Karpas-422 (cell line): ENCODE results near the gene ZBTB14. TPM values are rescaled to one million over a fixed set of nuclear protein-coding genes. Genes with fewer than 3 reads are reported as not detected.

Experiments
- DNase-seq: peaks from one replicate; pipeline ENCODE4 v3.0.0-alpha.2; 2015
- H2AFZ ChIP-seq: fragments of 200-600 bp; sonication (generic); 2 replicates; pipeline ENCODE4 v1.6.1; 2014; ENCODE audit warnings: antibody characterized with exemption, low read length, mixed read lengths
- H3K27ac ChIP-seq: fragments of 200-600 bp; sonication (generic); 2 replicates; pipeline ENCODE4 v1.5.1; 2014; ENCODE audit warnings: mild to moderate bottlenecking, low read length, moderate library complexity
- H3K27me3 ChIP-seq: fragments of 200-600 bp; sonication (generic); 2 replicates; pipeline ENCODE4 v1.6.1; 2014; ENCODE audit warnings: low read length, mixed read lengths
- H3K36me3 ChIP-seq: fragments of 200-600 bp; sonication (generic); 2 replicates; pipeline ENCODE4 v1.6.1; 2014; ENCODE audit warnings: low read length, mixed read lengths; ENCODE audit not compliant: insufficient read depth
- H3K4me1 ChIP-seq: fragments of 200-600 bp; sonication (generic); 2 replicates; pipeline ENCODE4 v1.6.1; 2014; ENCODE audit warnings: mild to moderate bottlenecking, low read length, mixed read lengths
- H3K4me2 ChIP-seq: fragments of 200-600 bp; sonication (generic); 2 replicates; pipeline ENCODE4 v1.6.1; 2014; ENCODE audit warnings: low read length, low read depth, mild to moderate bottlenecking; ENCODE audit not compliant: poor library complexity, severe bottlenecking
- H3K4me3 ChIP-seq: fragments of 200-600 bp; sonication (generic); 2 replicates; pipeline ENCODE4 v1.5.1; 2014; ENCODE audit warnings: mild to moderate bottlenecking, antibody characterized with exemption, low read length, mixed read lengths
- H3K79me2 ChIP-seq: fragments of 200-600 bp; sonication (generic); 2 replicates; pipeline ENCODE4 v1.6.1; 2014; ENCODE audit warnings: mild to moderate bottlenecking, low read length, mixed read lengths
- H3K9ac ChIP-seq: fragments of 200-600 bp; sonication (generic); 2 replicates; pipeline ENCODE4 v1.6.0; 2014; ENCODE audit warnings: low read length
- H3K9me2 ChIP-seq: fragments of 200-600 bp; sonication (generic), shearing (Covaris generic); replicated peaks from 2 replicates; pipeline ENCODE4 v1.6.0; 2014; ENCODE audit warnings: mild to moderate bottlenecking, low read length, moderate library complexity; ENCODE audit not compliant: insufficient read depth
- H3K9me3 ChIP-seq: fragments of 300-700, 200-600 bp; sonication (generic); 2 replicates; pipeline ENCODE4 v1.6.1; 2014; ENCODE audit warnings: low read length, mixed read lengths
- H4K20me1 ChIP-seq: fragments of 200-600 bp; sonication (generic); 2 replicates; pipeline ENCODE4 v1.6.1; 2014; ENCODE audit warnings: mild to moderate bottlenecking, antibody characterized with exemption, low read length, low read depth; ENCODE audit not compliant: insufficient read depth
- total RNA-seq: library from RNA; depleted of rRNA; stranded (reverse); fragments of >200 nt; shearing (Covaris generic); gene quantifications from 2 replicates; pipeline ENCODE4 v1.2.3, GENCODE V29; 2014; ENCODE audit warnings: low replicate concordance

Gene ZBTB14
- total RNA-seq, 1 experiment from 2014 or later, result 13.3 TPM

DNA sequence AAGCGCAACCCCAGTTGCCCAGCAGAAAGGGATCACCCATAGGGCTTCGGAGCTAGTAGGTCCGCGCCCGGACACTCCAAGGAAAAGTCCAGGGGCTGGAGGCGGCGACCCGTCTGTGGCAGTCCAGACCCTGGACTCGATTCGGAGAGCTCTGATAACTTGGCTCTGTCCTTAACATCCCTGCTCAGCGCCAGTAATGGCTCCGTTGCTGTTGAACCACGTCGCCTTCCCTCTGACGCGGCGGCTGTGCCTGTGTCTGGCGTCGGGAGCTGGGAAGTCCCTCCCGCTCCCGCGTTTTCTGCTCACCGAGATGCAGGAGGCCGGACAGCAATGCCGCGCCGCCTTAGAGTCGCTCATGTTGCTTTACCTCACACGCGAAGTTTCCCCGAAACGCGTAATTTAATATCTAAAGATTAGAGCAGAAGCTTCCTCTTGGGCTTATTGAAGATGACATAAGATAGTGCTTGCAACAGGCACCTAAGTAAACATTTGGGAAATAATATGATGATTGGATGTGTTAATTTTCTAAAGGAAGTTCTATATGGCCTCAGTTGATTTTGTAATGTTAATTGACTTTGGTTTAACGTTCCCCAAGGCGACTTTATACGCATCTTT is 1.3 kb upstream of the ZBTB14 start:
- no peak overlapping the region for H3K27ac ChIP-seq
- H3K27me3 ChIP-seq, result no peaks in the 10 kb centered on the region
- H2AFZ ChIP-seq, result peak overlapping the region; percentile 91
- H3K9me3 ChIP-seq, result no peaks in the 10 kb centered on the region
- no peaks in the 10 kb centered on the region for H3K9me2 ChIP-seq
- H3K4me3 ChIP-seq, result peak overlapping the region; percentile 78
- H4K20me1 ChIP-seq, result no peaks in the 10 kb centered on the region
- H3K4me2 ChIP-seq, result peak overlapping the region; percentile 77
- peak overlapping the region; percentile 72 for H3K9ac ChIP-seq
- peaks cover 18% of the 10 kb centered on the region for H3K4me1 ChIP-seq
- peaks cover 6% of the 10 kb centered on the region; the same call in 1 of the 2 replicates for H3K36me3 ChIP-seq
- peak; percentile 65 for DNase-seq
- peaks cover 9% of the 10 kb centered on the region for H3K79me2 ChIP-seq

DNA sequence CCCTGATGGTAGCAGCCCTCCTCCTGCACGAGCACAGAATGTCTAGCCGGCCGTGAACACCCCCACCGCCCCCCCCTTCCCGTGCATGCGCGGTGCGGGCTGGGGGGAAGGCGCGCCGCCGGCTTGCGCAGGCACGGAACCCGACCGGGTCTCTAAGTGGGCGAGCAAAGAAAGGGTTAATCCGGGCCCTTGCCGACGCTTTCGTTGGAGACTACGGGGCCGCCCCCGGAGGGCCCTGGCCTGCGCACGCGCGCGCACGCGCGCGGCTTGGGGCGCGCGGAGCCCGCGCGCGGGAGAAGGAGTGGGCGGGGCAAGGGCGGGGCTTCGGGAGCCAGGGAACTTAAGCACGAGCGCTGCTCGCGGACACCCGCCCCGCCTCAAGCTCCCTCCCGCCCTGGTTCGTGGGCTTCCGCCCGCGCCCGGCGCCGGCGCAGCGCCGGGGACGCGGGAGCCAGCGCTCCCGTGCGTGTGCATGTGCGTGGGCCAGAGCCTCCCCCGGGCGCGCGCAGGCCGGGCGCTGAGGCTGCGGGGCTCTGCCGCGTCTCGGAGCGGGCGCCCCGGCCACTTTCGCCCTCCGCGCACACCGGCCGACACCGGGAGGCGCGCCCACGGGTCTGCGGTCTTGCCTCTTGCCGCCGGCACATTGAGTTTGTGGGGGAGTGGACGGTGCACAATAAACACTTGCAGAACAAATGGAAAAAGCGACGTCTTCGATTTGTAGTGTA is 617 bp upstream of the ZBTB14 start:
- H3K27ac ChIP-seq, result peak overlapping the region; percentile 77
- DNase-seq, result peak; percentile 98
- H3K9me2 ChIP-seq, result no peaks in the 10 kb centered on the region
- H3K4me1 ChIP-seq, result peaks cover 18% of the 10 kb centered on the region
- peak overlapping the region; percentile 87 for H3K9ac ChIP-seq
- H4K20me1 ChIP-seq, result no peaks in the 10 kb centered on the region
- peak overlapping the region; percentile 91; the same call in 1 of the 2 replicates for H2AFZ ChIP-seq
- H3K9me3 ChIP-seq, result no peaks in the 10 kb centered on the region
- peaks cover 9% of the 10 kb centered on the region for H3K79me2 ChIP-seq
- H3K36me3 ChIP-seq, result peaks cover 10% of the 10 kb centered on the region; the same call in 1 of the 2 replicates
- peak overlapping the region; percentile 78 for H3K4me3 ChIP-seq
- no peaks in the 10 kb centered on the region for H3K27me3 ChIP-seq
- H3K4me2 ChIP-seq, result peak overlapping the region; percentile 77

DNA sequence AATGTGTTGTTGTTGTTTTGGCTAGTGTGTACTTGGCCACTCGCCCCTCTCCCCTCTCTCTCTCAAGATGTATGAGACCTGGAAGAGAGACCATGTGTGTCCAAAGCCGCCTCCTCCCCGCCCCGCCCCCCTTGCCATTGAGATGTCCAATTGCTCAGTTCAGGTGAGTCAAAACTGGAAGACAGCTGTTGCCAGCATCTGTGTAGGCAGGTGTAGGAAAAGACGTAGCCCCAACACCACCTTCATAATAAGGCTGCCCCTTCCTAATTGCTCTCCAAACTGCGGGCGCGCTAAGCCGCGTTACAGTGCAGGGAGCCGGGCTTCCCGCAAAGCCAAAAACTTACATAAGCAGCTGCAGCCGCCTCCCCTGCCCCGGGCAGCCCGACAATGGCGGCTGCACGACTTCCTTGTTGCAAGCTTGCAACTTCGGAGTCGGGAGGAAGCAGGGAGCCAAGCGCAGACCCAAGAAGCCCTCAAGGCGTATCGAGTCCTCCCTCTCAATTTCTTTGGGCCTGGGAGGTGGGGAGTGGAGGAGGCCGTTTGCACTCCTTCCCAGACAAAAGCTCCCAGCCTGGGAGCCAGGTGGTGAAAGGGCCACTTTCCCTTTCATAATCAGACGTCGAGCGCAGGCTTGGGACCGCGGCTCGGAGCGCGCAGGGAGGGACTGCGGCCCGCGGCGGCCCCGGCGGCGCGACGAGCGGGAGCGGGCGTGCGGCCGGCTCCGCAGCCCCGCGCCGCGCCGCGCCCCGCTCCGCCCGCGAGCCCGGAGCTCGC is 882 bp downstream of the ZBTB14 start:
- Histone ChIP-seq H3K9me3 (no peaks in the 10 kb centered on the region), H3K27ac (peak overlapping the region; percentile 79), H3K9me2 (no peaks in the 10 kb centered on the region), H3K36me3 (peaks cover 10% of the 10 kb centered on the region; the same call in 1 of the 2 replicates), H4K20me1 (no peaks in the 10 kb centered on the region), H3K27me3 (no peaks in the 10 kb centered on the region), H3K9ac (peak overlapping the region; percentile 91), H3K4me2 (peak overlapping the region; percentile 90), H2AFZ (peak overlapping the region; percentile 95; the same call in 1 of the 2 replicates), H3K4me3 (peak overlapping the region; percentile 93), H3K79me2 (peaks cover 9% of the 10 kb centered on the region), H3K4me1 (peaks cover 25% of the 10 kb centered on the region)
- DNase-seq, result peak; percentile 88

DNA sequence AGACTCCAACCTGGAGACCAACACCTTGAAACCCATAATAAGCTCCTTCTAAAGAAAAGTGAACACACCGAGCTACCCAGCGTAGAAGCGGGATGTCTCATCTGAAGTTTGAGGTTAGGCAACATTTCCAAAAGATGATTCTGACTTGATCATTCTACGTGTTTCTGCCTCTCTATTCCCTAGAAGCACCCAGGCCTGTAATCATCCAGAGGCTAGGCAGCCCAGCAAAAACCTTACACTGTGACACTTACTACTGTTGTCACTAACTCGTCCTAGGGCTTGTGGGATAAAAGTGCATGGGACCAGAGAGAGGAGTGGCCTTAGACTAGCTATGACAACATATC is 1.4 kb downstream of the ZBTB14 start:
- Histone ChIP-seq H3K9ac (peak overlapping the region; percentile 91), H2AFZ (no peak overlapping the region; the same call in 1 of the 2 replicates), H3K27me3 (no peaks in the 10 kb centered on the region), H3K9me3 (no peaks in the 10 kb centered on the region), H3K4me3 (peak overlapping the region; percentile 93), H3K4me1 (peaks cover 31% of the 10 kb centered on the region), H3K9me2 (no peaks in the 10 kb centered on the region), H3K79me2 (peaks cover 9% of the 10 kb centered on the region), H3K4me2 (peak overlapping the region; percentile 90), H3K36me3 (peaks cover 10% of the 10 kb centered on the region; the same call in 1 of the 2 replicates), H4K20me1 (no peaks in the 10 kb centered on the region), H3K27ac (no peak overlapping the region; the same call in 1 of the 2 replicates)
- DNase-seq, result no peak

DNA sequence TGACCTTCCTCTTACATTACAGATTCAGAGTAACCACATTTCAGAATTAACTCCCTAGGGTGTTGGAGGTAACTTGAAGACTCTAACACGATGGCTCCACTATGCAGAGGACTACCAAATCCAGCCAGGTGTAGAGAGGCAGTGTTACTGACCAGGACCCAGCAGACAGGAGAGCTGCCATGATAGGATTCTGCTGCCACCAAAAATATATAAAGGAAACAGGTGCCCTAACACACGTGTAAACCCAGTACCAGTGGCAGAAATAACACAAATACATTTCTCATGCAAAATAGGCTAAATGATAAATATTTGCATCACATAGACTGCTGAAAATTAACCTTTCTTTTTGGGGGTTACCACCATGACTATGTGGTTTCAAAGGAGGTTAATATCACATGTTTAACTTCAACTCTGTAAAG is 7.0 kb downstream of the ZBTB14 start:
- Histone ChIP-seq H3K9me3 (no peaks in the 10 kb centered on the region), H3K79me2 (no peaks in the 10 kb centered on the region), H3K27ac (peak overlapping the region; percentile 2; the same call in 1 of the 2 replicates), H3K9ac (no peak overlapping the region), H3K4me3 (peak overlapping the region; percentile 3; the same call in 1 of the 2 replicates), H3K4me2 (peak overlapping the region; percentile 55), H3K27me3 (no peaks in the 10 kb centered on the region), H3K9me2 (no peaks in the 10 kb centered on the region), H4K20me1 (no peaks in the 10 kb centered on the region), H3K4me1 (peaks cover 30% of the 10 kb centered on the region), H2AFZ (no peak overlapping the region), H3K36me3 (peaks cover 10% of the 10 kb centered on the region; the same call in 1 of the 2 replicates)
- peak; percentile 43 for DNase-seq

DNA sequence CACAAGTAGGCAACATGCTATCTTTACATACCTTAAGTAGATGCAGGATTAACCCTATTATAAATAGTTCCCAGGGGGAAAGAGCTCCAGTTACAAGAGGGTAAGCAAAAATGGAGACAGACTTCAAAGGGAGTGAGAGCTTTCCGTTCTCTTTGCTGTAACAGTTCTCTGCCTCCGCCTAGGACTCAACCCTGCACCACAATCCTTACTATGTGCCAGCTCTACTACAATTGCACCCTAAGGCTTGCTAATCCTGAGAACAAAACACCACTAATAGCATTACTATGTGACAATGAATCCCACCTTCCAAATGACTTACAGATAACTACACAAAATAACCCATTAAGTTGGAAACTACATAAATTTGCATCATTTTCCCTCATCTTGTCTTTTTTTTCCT is 7.7 kb downstream of the ZBTB14 start:
- no peaks in the 10 kb centered on the region for H4K20me1 ChIP-seq
- H2AFZ ChIP-seq, result no peak overlapping the region
- peaks cover 30% of the 10 kb centered on the region for H3K4me1 ChIP-seq
- no peaks in the 10 kb centered on the region for H3K27me3 ChIP-seq
- H3K36me3 ChIP-seq, result peaks cover 8% of the 10 kb centered on the region; the same call in 1 of the 2 replicates
- H3K9ac ChIP-seq, result no peak overlapping the region
- H3K9me2 ChIP-seq, result no peaks in the 10 kb centered on the region
- H3K27ac ChIP-seq, result no peak overlapping the region; the same call in 1 of the 2 replicates
- no peak overlapping the region for H3K4me3 ChIP-seq
- peak; percentile 41 for DNase-seq
- no peaks in the 10 kb centered on the region for H3K9me3 ChIP-seq
- H3K79me2 ChIP-seq, result no peaks in the 10 kb centered on the region
- H3K4me2 ChIP-seq, result peak overlapping the region; percentile 55

DNA sequence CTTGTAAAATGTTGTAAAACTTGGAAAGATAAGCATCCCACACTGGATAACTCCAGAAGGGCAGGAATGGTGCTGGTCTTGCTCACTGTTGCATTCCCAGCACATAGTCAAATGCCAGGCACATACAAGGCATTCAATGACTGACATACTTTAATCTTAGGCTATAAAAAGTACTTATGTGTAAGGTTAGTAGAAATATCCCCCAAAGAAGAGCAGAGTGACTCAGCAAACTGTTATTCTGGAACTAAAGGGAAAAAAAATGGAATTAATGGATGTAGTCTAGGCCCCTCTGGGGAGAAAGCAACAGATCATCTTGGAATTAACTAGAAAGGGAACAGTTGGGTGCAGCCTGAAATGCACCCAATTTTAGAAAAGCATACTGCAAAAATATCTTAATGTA is 9.0 kb downstream of the ZBTB14 start:
- Histone ChIP-seq H4K20me1 (no peaks in the 10 kb centered on the region), H3K4me3 (no peak overlapping the region), H3K27ac (no peak overlapping the region), H3K9me3 (no peaks in the 10 kb centered on the region), H3K27me3 (no peaks in the 10 kb centered on the region), H3K36me3 (peaks cover 1% of the 10 kb centered on the region; the same call in 1 of the 2 replicates), H3K4me2 (no peak overlapping the region), H3K9me2 (no peaks in the 10 kb centered on the region), H2AFZ (no peak overlapping the region), H3K79me2 (no peaks in the 10 kb centered on the region), H3K9ac (no peak overlapping the region), H3K4me1 (peaks cover 30% of the 10 kb centered on the region)
- no peak for DNase-seq

DNA sequence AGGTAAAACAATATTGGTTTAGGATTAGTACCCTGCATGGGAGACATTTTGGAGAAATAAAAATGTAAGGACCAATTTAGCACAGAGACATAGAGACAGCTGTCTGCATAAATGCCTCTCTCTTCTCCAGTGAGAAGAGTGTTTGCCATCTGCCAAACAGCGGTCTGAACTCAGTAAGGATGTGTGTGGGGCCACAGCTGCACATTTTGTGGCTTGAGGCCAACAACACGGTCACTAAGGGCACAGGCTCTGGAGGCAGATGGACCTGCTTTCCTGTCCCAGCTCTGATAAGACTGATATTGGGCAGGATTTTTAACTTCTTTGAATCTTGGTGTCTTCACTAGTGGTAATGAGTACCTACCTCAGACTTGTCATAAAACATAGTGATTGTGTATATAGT is 10.2 kb downstream of the ZBTB14 start:
- Histone ChIP-seq H3K4me3 (no peak overlapping the region), H3K9me2 (no peaks in the 10 kb centered on the region), H3K4me1 (peaks cover 30% of the 10 kb centered on the region), H2AFZ (no peak overlapping the region), H3K4me2 (no peak overlapping the region), H3K27ac (no peak overlapping the region), H3K27me3 (no peaks in the 10 kb centered on the region), H3K36me3 (no peaks in the 10 kb centered on the region), H3K79me2 (no peaks in the 10 kb centered on the region), H3K9ac (no peak overlapping the region), H4K20me1 (no peaks in the 10 kb centered on the region), H3K9me3 (no peaks in the 10 kb centered on the region)
- DNase-seq, result no peak
